GM21423 (cell line): Measurements from ENCODE around the gene ITM2C.

ENCODE experiments used
- ATAC-seq: cut with Tn5 transposase; IDR thresholded peaks from one replicate; pipeline ENCODE4 v1.9.1; 2021; ENCODE audit warnings: mild to moderate bottlenecking, moderate library complexity; ENCODE audit not compliant: unreplicated experiment

Gene ITM2C

DNA sequence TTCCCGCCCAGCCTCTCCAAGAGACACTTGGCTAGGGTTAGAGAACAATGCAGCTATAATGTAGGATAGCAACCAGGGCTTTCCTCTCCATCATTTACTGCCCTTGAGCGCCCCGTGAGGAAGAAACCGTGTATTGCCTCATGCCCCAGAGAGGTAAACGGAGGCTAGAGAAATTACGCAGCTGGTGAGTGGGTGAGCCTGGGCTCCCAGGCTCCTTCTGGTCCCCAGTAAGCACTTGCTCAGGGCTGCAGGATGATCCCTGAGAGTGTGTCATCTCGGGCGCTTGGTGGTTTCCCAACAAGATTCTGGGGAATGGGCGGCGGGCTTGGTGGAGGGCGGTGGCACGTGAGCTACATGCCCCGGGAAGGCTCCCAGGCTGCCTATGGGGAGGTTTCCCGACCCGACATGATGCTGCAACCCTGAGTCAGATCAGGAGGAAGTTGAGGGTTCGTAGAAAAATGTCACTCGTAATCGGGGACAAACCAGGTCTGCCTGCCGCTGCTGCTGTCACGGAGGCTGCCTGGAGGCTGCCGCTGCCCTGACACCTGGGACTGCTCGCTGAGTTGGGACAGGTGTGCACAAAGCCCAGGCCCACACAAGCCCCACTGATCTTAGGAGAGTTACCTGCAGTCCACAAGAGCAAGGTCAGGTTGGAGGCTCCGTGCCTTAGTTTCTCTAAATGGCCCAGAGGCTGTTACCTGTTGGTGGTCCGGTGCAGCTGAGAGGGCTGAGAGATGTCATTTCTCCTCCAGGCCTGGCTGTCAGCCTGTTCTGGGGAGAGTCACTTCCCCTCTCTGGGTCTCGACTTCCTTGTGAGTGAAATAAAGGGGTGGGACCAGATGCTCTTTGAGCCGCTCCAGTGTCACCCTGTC, 60.0 kb downstream of the ITM2C start, which contains the start of gene GPR55:
Gene GPR55 (minus strand): TSS at position 773 of the 872 bp plus-strand sequence. CDS start 14,280 bp downstream, outside the sequence.
- peak; percentile 39 for ATAC-seq

- ATAC-seq = peak; percentile 17
Observed at GRCh38 chr2:230925443-230925878, 60.7 kb downstream of the ITM2C start.

DNA sequence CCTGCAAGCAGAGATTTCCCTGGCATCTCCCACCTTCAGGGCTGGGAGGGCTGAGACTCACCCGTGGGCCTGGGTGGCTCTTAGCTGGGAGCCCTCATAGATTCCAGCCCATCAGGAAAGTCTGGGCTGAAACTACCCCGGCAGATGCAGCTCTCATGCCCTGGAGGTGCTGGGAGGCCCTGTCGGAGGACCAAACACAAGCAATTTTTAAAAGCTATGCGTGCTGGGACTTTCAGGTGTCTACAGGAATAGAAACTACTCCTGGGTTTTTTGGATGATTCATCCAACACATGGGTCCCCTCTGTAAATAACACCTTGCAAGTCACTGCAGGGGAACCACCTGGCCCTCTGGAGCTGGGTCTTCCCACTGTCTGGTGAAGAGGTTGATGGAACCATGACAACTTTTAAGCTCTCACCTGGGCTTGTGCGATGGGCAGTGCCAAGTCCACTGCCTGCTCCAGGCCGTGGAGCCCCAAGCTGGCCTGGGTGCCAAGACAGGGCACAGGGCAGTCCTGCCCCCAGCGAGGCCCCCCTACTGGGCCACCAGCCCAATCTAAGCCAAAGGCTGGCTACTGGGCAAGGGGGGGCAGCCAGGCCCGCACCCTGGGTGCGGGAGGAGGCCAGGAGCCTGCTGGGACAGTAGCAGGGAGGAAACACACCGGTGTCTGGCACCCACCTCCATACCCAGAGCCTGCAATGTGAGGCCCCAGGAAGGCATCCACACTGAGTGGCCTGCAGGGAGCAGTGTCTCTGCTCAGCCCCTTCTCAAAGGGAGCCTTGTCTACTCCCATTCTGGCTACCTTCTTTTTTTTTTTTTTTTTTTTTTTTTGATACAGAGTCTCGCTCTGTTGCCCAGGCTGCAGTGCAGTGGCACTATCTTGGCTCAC, 61.4 kb downstream of the ITM2C start:
- peak; percentile 41 for ATAC-seq

DNA sequence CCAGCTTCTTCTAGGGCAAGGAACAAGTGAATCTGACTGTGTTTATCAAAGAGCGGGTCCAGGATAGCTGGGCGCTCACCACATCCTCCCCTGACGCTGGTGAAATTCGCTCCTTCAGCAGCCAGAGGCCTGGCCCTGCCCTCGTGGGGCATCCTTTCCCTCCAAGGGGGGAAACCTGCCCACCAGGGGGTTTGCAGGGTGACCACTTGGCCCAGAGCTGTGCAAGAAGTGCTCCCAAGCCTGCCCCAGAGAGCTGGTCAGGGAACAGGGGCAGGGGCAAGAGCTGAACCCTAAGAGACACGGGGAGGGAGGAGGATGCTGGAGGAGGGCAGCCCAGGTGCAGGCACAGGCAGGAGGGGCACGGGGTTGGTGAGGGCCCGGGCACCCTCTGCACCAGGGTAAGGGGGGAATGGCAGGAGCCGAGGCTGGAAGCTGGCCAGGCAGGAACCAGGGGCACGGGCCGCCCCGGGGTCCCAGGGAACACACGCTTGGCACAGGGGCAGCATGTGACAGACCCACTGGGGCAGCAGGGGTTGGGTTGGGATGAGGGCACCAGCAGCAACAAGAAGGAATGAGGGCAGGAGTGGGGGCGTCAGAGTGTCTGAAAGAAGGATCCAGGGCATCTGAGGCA, 63.1 kb downstream of the ITM2C start:
- no peak for ATAC-seq
